Astrocyte (in vitro differentiated cells and primary cell): ENCODE data around the gene SEMA3F. TPM values are rescaled to one million over a fixed set of nuclear protein-coding genes. Genes with fewer than 3 reads are reported as not detected.

Experiments used
- DNase-seq: peaks from one replicate; pipeline ENCODE4 v3.0.0-alpha.2; 2010; ENCODE audit warnings: low read depth
- FAIRE-seq: peaks from 2 replicates; lab custom pipeline; 2011; peaks lifted over from hg19 to GRCh38; lab: Jason Lieb, UNC
- H2AFZ ChIP-seq: 2 replicates; pipeline ENCODE4 v1.6.0; 2012; ENCODE audit warnings: low read depth, low read length, inconsistent platforms
- H3K27ac ChIP-seq: 2 replicates; pipeline ENCODE4 v1.5.1; 2011; ENCODE audit warnings: low read depth, low read length, inconsistent platforms
- H3K27me3 ChIP-seq: 2 replicates; pipeline ENCODE4 v1.6.0; 2011; ENCODE audit warnings: low read length, inconsistent platforms; ENCODE audit not compliant: insufficient read depth
- H3K36me3 ChIP-seq: 2 replicates; pipeline ENCODE4 v1.5.1; 2011; ENCODE audit warnings: low read length, inconsistent platforms; ENCODE audit not compliant: insufficient read depth
- H3K4me1 ChIP-seq: 2 replicates; pipeline ENCODE4 v1.5.1; 2011; ENCODE audit warnings: low read length, inconsistent platforms; ENCODE audit not compliant: insufficient read depth
- H3K4me2 ChIP-seq: 2 replicates; pipeline ENCODE4 v1.6.0; 2012; ENCODE audit warnings: low read length, inconsistent platforms
- H3K4me3 ChIP-seq: 2 replicates; pipeline ENCODE4 v1.5.1; 2011; ENCODE audit warnings: low read depth, mild to moderate bottlenecking, low read length, inconsistent platforms; ENCODE audit not compliant: insufficient read depth
- H3K79me2 ChIP-seq: 2 replicates; pipeline ENCODE4 v1.6.0; 2012; ENCODE audit warnings: mild to moderate bottlenecking, low read length, inconsistent platforms; ENCODE audit not compliant: insufficient read depth
- H3K9ac ChIP-seq: 2 replicates; pipeline ENCODE4 v1.6.0; 2012; ENCODE audit warnings: mild to moderate bottlenecking, low read length, inconsistent platforms
- H3K9me3 ChIP-seq: 2 replicates; pipeline ENCODE4 v1.5.1; 2012; ENCODE audit warnings: low read depth, mild to moderate bottlenecking, low read length, inconsistent platforms; ENCODE audit not compliant: insufficient read depth
- H4K20me1 ChIP-seq: 2 replicates; pipeline ENCODE4 v1.6.0; 2012; ENCODE audit warnings: low read length, inconsistent platforms; ENCODE audit not compliant: insufficient read depth
- H3K27ac Mint-ChIP-seq: one replicate; pipeline ENCODE4 v1.8.0; 2021; ENCODE audit warnings: mild to moderate bottlenecking, mixed read lengths; ENCODE audit not compliant: unreplicated experiment
- H3K27me3 Mint-ChIP-seq: one replicate; pipeline ENCODE4 v1.8.0; 2021; ENCODE audit warnings: low read depth, mixed read lengths; ENCODE audit not compliant: unreplicated experiment
- H3K36me3 Mint-ChIP-seq: one replicate; pipeline ENCODE4 v1.8.0; 2021; ENCODE audit warnings: low read depth, mixed read lengths; ENCODE audit not compliant: unreplicated experiment
- H3K4me1 Mint-ChIP-seq: one replicate; pipeline ENCODE4 v1.8.0; 2021; ENCODE audit warnings: low read depth, mixed read lengths; ENCODE audit not compliant: unreplicated experiment
- H3K4me3 Mint-ChIP-seq: one replicate; pipeline ENCODE4 v1.8.0; 2021; ENCODE audit warnings: mild to moderate bottlenecking, moderate library complexity, mixed read lengths; ENCODE audit not compliant: unreplicated experiment
- H3K9me3 Mint-ChIP-seq: one replicate; pipeline ENCODE4 v1.8.0; 2021; ENCODE audit warnings: mild to moderate bottlenecking, mixed read lengths; ENCODE audit not compliant: unreplicated experiment
- EZH2 ChIP-seq: IDR thresholded peaks from 2 replicates; pipeline ENCODE4 v1.6.1; 2012; ENCODE audit warnings: mild to moderate bottlenecking, low read length, inconsistent platforms; ENCODE audit not compliant: insufficient read depth
- total RNA-seq: library from RNA; stranded (reverse); gene quantifications from 2 replicates; pipeline ENCODE4 v1.2.1, GENCODE V29; 2021
- TF ChIP-seq, protein P1 (sequence below): IDR thresholded peaks from 2 replicates; pipeline ENCODE4 v1.5.1; 2011; ENCODE audit warnings: low read depth, mild to moderate bottlenecking, inconsistent platforms, low read length, moderate library complexity; ENCODE audit not compliant: insufficient read depth

SEMA3F gene
- total RNA-seq, 1 donor from 2014 or later: 6.6 TPM

DNA sequence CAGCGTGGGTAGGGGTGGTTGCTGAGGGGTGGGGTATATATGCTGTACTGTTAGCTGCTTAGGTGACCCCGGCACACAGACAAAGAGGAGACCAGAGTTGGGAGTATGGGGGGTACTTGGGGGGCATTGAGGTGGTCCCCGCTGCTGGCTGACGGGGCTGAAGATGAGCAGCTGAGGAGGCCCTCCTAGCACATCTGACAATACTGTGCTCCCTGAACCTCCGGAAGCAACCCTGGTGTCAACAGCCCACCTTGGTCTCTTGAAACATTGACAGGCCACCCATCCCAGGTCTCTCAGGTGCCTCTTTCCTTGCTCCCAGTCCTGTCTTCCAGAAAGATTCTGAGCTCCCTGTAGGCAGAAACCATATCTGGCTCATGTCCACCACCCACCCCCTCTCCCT, 19.2 kb upstream of the SEMA3F start:
- Histone ChIP-seq H3K79me2 (no peaks in the 10 kb centered on the region), H3K27me3 (no peaks in the 10 kb centered on the region)

DNA sequence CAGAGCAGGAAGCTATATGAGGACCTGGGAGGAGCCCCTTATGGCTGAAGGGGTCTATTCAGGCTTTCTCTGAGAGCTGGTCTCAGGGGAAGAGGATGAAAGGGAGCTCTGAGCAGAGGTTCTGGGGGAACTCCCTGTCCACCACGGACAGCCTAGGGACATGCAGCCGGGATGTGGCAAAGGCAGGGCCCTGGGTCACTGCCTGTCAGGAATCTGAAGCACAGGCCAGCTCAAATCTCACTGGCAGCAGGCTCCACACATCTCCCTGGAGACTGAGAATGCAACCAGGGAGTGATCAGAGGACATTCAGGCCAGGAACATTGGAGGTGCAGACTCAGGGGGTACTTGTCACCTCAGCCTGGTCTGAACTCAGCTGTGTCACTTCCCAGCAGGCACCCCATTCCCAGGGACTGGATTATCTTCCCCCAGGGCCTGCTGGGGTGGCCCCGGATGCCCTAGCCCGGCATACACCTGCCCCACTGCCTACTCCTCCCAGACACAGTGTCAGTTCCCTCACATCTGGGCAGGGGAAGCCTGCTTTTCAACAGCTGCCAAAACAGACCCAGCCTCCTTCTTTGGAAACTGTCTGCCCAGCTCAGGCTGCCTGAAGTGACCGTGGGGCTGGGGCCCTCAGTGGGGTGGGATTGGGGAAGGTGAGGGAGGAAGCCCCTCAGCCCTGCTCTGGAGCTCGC, 18.3 kb upstream of the SEMA3F start:
- no peaks in the 10 kb centered on the region for H3K27me3 ChIP-seq
- peaks cover 51% of the 10 kb centered on the region for H3K27me3 Mint-ChIP-seq
- H2AFZ ChIP-seq: no peak overlapping the region
- H3K4me2 ChIP-seq: no peak overlapping the region
- H3K4me3 Mint-ChIP-seq: no peak overlapping the region
- H3K9ac ChIP-seq: no peak overlapping the region
- no peak for DNase-seq
- H3K27ac Mint-ChIP-seq: no peak overlapping the region
- no peaks in the 10 kb centered on the region for H3K36me3 Mint-ChIP-seq
- no peaks in the 10 kb centered on the region for H3K79me2 ChIP-seq
- no peaks in the 10 kb centered on the region for H3K36me3 ChIP-seq
- H3K27ac ChIP-seq: no peak overlapping the region
- H3K9me3 ChIP-seq: no peaks in the 10 kb centered on the region
- H3K9me3 Mint-ChIP-seq: no peaks in the 10 kb centered on the region
- TF ChIP-seq EZH2: no peak
- TF ChIP-seq, protein P1, sequence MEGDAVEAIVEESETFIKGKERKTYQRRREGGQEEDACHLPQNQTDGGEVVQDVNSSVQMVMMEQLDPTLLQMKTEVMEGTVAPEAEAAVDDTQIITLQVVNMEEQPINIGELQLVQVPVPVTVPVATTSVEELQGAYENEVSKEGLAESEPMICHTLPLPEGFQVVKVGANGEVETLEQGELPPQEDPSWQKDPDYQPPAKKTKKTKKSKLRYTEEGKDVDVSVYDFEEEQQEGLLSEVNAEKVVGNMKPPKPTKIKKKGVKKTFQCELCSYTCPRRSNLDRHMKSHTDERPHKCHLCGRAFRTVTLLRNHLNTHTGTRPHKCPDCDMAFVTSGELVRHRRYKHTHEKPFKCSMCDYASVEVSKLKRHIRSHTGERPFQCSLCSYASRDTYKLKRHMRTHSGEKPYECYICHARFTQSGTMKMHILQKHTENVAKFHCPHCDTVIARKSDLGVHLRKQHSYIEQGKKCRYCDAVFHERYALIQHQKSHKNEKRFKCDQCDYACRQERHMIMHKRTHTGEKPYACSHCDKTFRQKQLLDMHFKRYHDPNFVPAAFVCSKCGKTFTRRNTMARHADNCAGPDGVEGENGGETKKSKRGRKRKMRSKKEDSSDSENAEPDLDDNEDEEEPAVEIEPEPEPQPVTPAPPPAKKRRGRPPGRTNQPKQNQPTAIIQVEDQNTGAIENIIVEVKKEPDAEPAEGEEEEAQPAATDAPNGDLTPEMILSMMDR: no peak
- peaks cover 3% of the 10 kb centered on the region for H3K4me1 Mint-ChIP-seq
- H4K20me1 ChIP-seq: no peaks in the 10 kb centered on the region
- H3K4me1 ChIP-seq: peaks cover 8% of the 10 kb centered on the region
- H3K4me3 ChIP-seq: no peak overlapping the region
- FAIRE-seq: no peak

More for the DNA sequence above, 19.2 kb upstream of the SEMA3F start:
- no peaks in the 10 kb centered on the region for H3K36me3 ChIP-seq
- H3K4me3 ChIP-seq: no peak overlapping the region
- H3K36me3 Mint-ChIP-seq: no peaks in the 10 kb centered on the region
- TF ChIP-seq, protein P1: no peak
- no peak for TF ChIP-seq EZH2
- H3K9ac ChIP-seq: no peak overlapping the region
- peaks cover 55% of the 10 kb centered on the region for H3K27me3 Mint-ChIP-seq
- no peaks in the 10 kb centered on the region for H3K9me3 Mint-ChIP-seq
- H3K4me3 Mint-ChIP-seq: no peak overlapping the region
- H3K27ac ChIP-seq: no peak overlapping the region
- no peak overlapping the region for H2AFZ ChIP-seq
- FAIRE-seq (no peak), DNase-seq (no peak)
- H3K9me3 ChIP-seq: no peaks in the 10 kb centered on the region
- no peaks in the 10 kb centered on the region for H4K20me1 ChIP-seq
- H3K4me1 ChIP-seq: peaks cover 8% of the 10 kb centered on the region
- H3K27ac Mint-ChIP-seq: no peak overlapping the region
- H3K4me2 ChIP-seq: no peak overlapping the region
- peaks cover 3% of the 10 kb centered on the region for H3K4me1 Mint-ChIP-seq

DNA sequence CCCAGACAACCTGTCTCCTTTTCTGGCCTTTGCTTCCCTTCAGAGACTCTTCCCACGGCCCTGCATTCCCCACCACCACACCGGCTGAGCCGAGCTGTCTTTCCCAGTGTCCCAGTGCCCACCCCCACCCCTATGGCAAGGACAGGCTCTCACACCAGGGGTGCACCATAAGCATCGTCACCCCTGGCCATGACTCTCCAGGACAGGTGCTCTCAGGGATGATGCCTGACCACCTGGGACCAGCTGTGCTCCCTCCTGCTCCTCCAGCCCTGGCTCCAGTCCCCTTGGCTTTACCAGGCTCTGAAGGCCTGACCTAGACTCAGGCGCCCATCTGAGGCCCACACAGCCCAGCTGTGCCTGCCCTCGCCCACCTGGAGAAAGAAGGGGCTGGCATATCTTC, 17.6 kb upstream of the SEMA3F start:
- DNase-seq: no peak
- no peak for FAIRE-seq
- H3K36me3 ChIP-seq: no peaks in the 10 kb centered on the region
- no peaks in the 10 kb centered on the region for H3K27me3 ChIP-seq
- Mint-ChIP-seq H3K4me1 (peaks cover 3% of the 10 kb centered on the region), H3K36me3 (no peaks in the 10 kb centered on the region), H3K9me3 (no peaks in the 10 kb centered on the region), H3K27ac (no peak overlapping the region), H3K27me3 (peaks cover 53% of the 10 kb centered on the region), H3K4me3 (no peak overlapping the region)
- no peak overlapping the region for H2AFZ ChIP-seq
- peaks cover 8% of the 10 kb centered on the region for H3K4me1 ChIP-seq
- no peak overlapping the region for H3K9ac ChIP-seq
- H3K27ac ChIP-seq: no peak overlapping the region
- no peaks in the 10 kb centered on the region for H3K9me3 ChIP-seq
- no peak overlapping the region for H3K4me3 ChIP-seq
- H4K20me1 ChIP-seq: no peaks in the 10 kb centered on the region
- TF ChIP-seq EZH2: no peak
- TF ChIP-seq, protein P1: no peak
- no peaks in the 10 kb centered on the region for H3K79me2 ChIP-seq
- H3K4me2 ChIP-seq: no peak overlapping the region
